DND-41 (cell line): ENCODE results near the gene SIRT3.

Experiments
- CTCF ChIP-seq: IDR thresholded peaks from 2 replicates; pipeline ENCODE4 v1.5.1; 2012; ENCODE audit warnings: borderline replicate concordance, low read length, moderate library complexity, mild to moderate bottlenecking; ENCODE audit not compliant: poor library complexity, severe bottlenecking; ENCODE audit errors: extremely low read depth
- EZH2 ChIP-seq: IDR thresholded peaks from 3 replicates; pipeline ENCODE4 v1.6.1; 2012; ENCODE audit warnings: borderline replicate concordance, low read depth, mild to moderate bottlenecking, moderate library complexity, low read length, inconsistent platforms; ENCODE audit not compliant: severe bottlenecking

DNA sequence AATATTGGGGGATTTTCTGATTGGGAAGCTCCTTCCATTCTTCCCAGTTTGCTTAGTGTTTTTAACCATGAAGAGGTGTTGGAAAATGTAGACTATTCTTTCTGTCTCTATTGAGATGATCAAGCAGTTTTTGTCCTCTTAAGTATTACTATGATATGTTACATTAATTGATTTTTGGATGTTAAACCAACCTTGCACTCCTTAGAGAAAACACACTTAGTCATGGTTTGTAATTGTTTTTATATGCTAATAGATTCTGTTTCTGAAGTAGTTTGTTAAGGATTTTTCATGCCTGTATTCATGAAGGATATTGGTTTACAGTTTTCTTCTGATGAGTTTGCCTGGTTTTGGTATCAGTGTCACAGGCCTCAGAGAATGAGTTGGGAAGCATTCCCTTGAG lies 40.1 kb upstream of the SIRT3 start:
- TF ChIP-seq CTCF (no peak), EZH2 (no peak)
